PC-3 (cell line): Measurements from ENCODE around the gene BPGM. TPM values are rescaled to one million over a fixed set of nuclear protein-coding genes. Genes with fewer than 3 reads are reported as not detected.
A peak's percentile ranks its signal among the peaks of the same experiment; 100 is the strongest.

Source experiments
- ATAC-seq: fragments of 200-7000 bp; cut with Tn5 transposase; 2 replicates; pipeline ENCODE4 v1.9.1; 2020; ENCODE audit warnings: mild to moderate bottlenecking, moderate library complexity
- BruUV-seq: library from RNA; stranded (reverse); fragments of 400-500 nt; replicated peaks from 2 replicates; lab custom pipeline; 2021; lab: Mats Ljungman, UMichigan
- CTCF ChIA-PET: fragments of 300-600 bp; sonication (Branson Sonifier 250); formaldehyde crosslinking; loops from one replicate; lab custom pipeline; 2022; ENCODE audit warnings: antibody characterized with exemption; lab: Charles Lee
- POLR2A ChIA-PET: fragments of 300-600 bp; sonication (Branson Sonifier 250); formaldehyde crosslinking; loops from one replicate; lab custom pipeline; 2022; ENCODE audit warnings: antibody characterized with exemption; ENCODE audit not compliant: unreplicated experiment; lab: Charles Lee
- DNase-seq: peaks from one replicate; pipeline ENCODE4 v3.0.0-alpha.2; 2015
- H2AFZ ChIP-seq: fragments of 300-600 bp; sonication (generic); 2 replicates; pipeline ENCODE4 v1.6.0; 2016; ENCODE audit warnings: antibody characterized with exemption, low read length
- H3F3A ChIP-seq: fragments of 300-600 bp; sonication (generic); one replicate; pipeline ENCODE4 v1.6.0; 2017; ENCODE audit warnings: antibody characterized with exemption, low read length, control low read depth, mild to moderate bottlenecking; ENCODE audit not compliant: unreplicated experiment
- H3K27ac ChIP-seq: fragments of 300-600 bp; sonication (generic); 2 replicates; pipeline ENCODE4 v1.5.1; 2016; ENCODE audit warnings: mild to moderate bottlenecking, low read length
- H3K27me3 ChIP-seq: fragments of 300-600 bp; sonication (generic); 2 replicates; pipeline ENCODE4 v1.6.1; 2016; ENCODE audit warnings: low read length, mixed read lengths
- H3K36me3 ChIP-seq: fragments of 300-600 bp; sonication (generic); 2 replicates; pipeline ENCODE4 v1.6.1; 2016; ENCODE audit warnings: low read depth, mixed run types, low read length, mixed read lengths
- H3K4me1 ChIP-seq: fragments of 300-600 bp; sonication (generic); 2 replicates; pipeline ENCODE4 v1.5.1; 2016; ENCODE audit warnings: low read length; ENCODE audit not compliant: insufficient read depth
- H3K4me2 ChIP-seq: fragments of 300-600 bp; sonication (generic); 2 replicates; pipeline ENCODE4 v1.6.0; 2016; ENCODE audit warnings: low read length
- H3K4me3 ChIP-seq: fragments of 300-600 bp; sonication (generic); 2 replicates; pipeline ENCODE4 v1.5.1; 2016; ENCODE audit warnings: mild to moderate bottlenecking, low read length, mixed read lengths
- H3K79me2 ChIP-seq: fragments of 300-600 bp; sonication (generic); 2 replicates; pipeline ENCODE4 v1.6.1; 2017; ENCODE audit warnings: low read length, mixed read lengths
- H3K9ac ChIP-seq: fragments of 300-600 bp; sonication (generic); 2 replicates; pipeline ENCODE4 v1.6.0; 2016; ENCODE audit warnings: mild to moderate bottlenecking, low read length
- H3K9me2 ChIP-seq: fragments of 300-600 bp; sonication (generic); replicated peaks from 2 replicates; pipeline ENCODE4 v1.6.1; 2016; ENCODE audit warnings: mixed run types, low read length, mixed read lengths
- H3K9me3 ChIP-seq: fragments of 300-600 bp; sonication (generic); 2 replicates; pipeline ENCODE4 v1.6.1; 2016; ENCODE audit warnings: low read length, mixed read lengths
- H4K20me1 ChIP-seq: fragments of 300-600 bp; sonication (generic); 2 replicates; pipeline ENCODE4 v1.6.1; 2016; ENCODE audit warnings: low read length, mixed read lengths
- CTCF ChIP-seq: fragments of 300-600 bp; sonication (generic); conservative IDR thresholded peaks from 2 replicates; pipeline ENCODE4 v1.5.1; 2017; ENCODE audit warnings: antibody characterized with exemption, low read depth, mild to moderate bottlenecking, low read length
- EZH2 ChIP-seq: fragments of 300-600 bp; sonication (generic); IDR thresholded peaks from one replicate; pipeline ENCODE4 v1.6.1; 2017; ENCODE audit warnings: antibody characterized with exemption, mild to moderate bottlenecking, low read length; ENCODE audit not compliant: unreplicated experiment
- EZH2phosphoT487 ChIP-seq: fragments of 300-600 bp; sonication (generic); IDR thresholded peaks from 2 replicates; pipeline ENCODE4 v1.6.1; 2018; ENCODE audit warnings: mild to moderate bottlenecking, antibody characterized with exemption, low read length, borderline replicate concordance
- intact Hi-C: fragments of 100-400 bp; cut with micrococcal nuclease; formaldehyde crosslinking; loops from 2 replicates; pipeline ENCODE4 v1.9.0; 2023
- total RNA-seq: library from RNA; depleted of rRNA; stranded (reverse); fragments of >200 nt; gene quantifications from 2 replicates; pipeline ENCODE4 v1.2.3, GENCODE V29; 2014

BPGM gene
- total RNA-seq, 1 experiment from 2014 or later = 14.6 TPM

- no peak for TF ChIP-seq EZH2phosphoT487
- TF ChIP-seq CTCF = no peak
- TF ChIP-seq EZH2 = no peak
- intact Hi-C loops = no loop called here
- POLR2A ChIA-PET = no interaction called here
These were observed 31.5 kb downstream of the BPGM start for GRCh38 chr7:134678115-134678514.

DNA sequence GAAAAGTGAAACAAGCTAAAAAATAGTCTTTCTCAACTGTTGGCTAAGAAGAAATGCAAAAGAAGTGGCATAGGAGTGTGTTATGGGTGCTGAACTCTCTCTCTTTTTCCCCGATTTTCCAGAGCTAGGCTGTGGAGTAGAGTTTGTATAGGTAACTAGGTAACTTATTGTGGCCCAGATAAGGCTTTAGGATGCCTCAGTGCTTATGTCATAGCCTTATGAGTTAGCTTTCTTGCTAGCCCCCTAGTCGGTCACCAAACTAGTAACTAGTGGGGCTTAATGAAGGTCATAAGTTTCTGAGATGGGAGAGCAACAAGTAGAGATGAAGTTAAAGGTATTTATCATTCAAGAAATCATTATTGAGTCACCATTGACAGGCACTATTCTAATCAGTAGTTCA is 32.4 kb downstream of the BPGM start:
- no peaks in the 10 kb centered on the region for H4K20me1 ChIP-seq
- intact Hi-C loops = no loop called here
- H3K27ac ChIP-seq = no peak overlapping the region
- H2AFZ ChIP-seq = no peak overlapping the region
- H3K4me2 ChIP-seq = no peak overlapping the region
- no peaks in the 10 kb centered on the region for H3F3A ChIP-seq
- no peaks in the 10 kb centered on the region for H3K9me3 ChIP-seq
- ATAC-seq (no peak), DNase-seq (no peak)
- TF ChIP-seq EZH2 (no peak), EZH2phosphoT487 (no peak), CTCF (no peak)
- no peak overlapping the region for H3K9ac ChIP-seq
- CTCF ChIA-PET = no interaction called here
- BruUV-seq = TSS peak; percentile 35
- H3K9me2 ChIP-seq = no peaks in the 10 kb centered on the region
- H3K27me3 ChIP-seq = no peaks in the 10 kb centered on the region
- POLR2A ChIA-PET = no interaction called here
- no peak overlapping the region for H3K4me3 ChIP-seq
- H3K79me2 ChIP-seq = no peaks in the 10 kb centered on the region
- no peaks in the 10 kb centered on the region for H3K36me3 ChIP-seq
- H3K4me1 ChIP-seq = no peaks in the 10 kb centered on the region

More at GRCh38 chr7:134678115-134678514, 31.5 kb downstream of the BPGM start:
- Histone ChIP-seq H3K9ac (no peak overlapping the region), H3K27ac (no peak overlapping the region), H3K27me3 (no peaks in the 10 kb centered on the region), H4K20me1 (no peaks in the 10 kb centered on the region), H3K9me2 (no peaks in the 10 kb centered on the region), H3K4me1 (no peaks in the 10 kb centered on the region), H3K36me3 (no peaks in the 10 kb centered on the region), H3K4me2 (no peak overlapping the region), H3K9me3 (no peaks in the 10 kb centered on the region), H3K4me3 (no peak overlapping the region), H3F3A (no peaks in the 10 kb centered on the region), H2AFZ (no peak overlapping the region), H3K79me2 (no peaks in the 10 kb centered on the region)
- no peak for ATAC-seq
- no TSS peak for BruUV-seq
- no peak for DNase-seq
- CTCF ChIA-PET = interaction anchor here (0.7 kb wide), 1 partner anchor 110 kb away, joined by 3 read pairs; no protein-coding TSS in a partner anchor

GRCh38 chr7:134684165-134684564 is 37.5 kb downstream of the BPGM start:
- Histone ChIP-seq H3K9me3 (no peaks in the 10 kb centered on the region), H3K9me2 (no peaks in the 10 kb centered on the region), H3F3A (no peaks in the 10 kb centered on the region), H4K20me1 (no peaks in the 10 kb centered on the region), H3K9ac (no peak overlapping the region), H3K27ac (no peak overlapping the region), H3K4me2 (no peak overlapping the region), H3K4me1 (no peaks in the 10 kb centered on the region), H2AFZ (no peak overlapping the region), H3K79me2 (no peaks in the 10 kb centered on the region), H3K4me3 (no peak overlapping the region), H3K36me3 (no peaks in the 10 kb centered on the region), H3K27me3 (no peaks in the 10 kb centered on the region)
- intact Hi-C loops = no loop called here
- BruUV-seq = no TSS peak
- DNase-seq (peak; percentile 16), ATAC-seq (peak; percentile 44; the same call in 1 of the 2 replicates)
- POLR2A ChIA-PET = no interaction called here
- TF ChIP-seq CTCF (no peak), EZH2phosphoT487 (no peak), EZH2 (no peak)
- CTCF ChIA-PET = no interaction called here
